ENCODE measurements around the gene NRIP1. TPM values are rescaled to one million over a fixed set of nuclear protein-coding genes. Genes with fewer than 3 reads are reported as not detected.

Gene NRIP1
- total and polyA plus RNA-seq, 2 of the 8 experiments (the other 6 are each of a cell fraction or from before 2014, with no cell fraction given): 1.5 to 9.3 TPM

DNA sequence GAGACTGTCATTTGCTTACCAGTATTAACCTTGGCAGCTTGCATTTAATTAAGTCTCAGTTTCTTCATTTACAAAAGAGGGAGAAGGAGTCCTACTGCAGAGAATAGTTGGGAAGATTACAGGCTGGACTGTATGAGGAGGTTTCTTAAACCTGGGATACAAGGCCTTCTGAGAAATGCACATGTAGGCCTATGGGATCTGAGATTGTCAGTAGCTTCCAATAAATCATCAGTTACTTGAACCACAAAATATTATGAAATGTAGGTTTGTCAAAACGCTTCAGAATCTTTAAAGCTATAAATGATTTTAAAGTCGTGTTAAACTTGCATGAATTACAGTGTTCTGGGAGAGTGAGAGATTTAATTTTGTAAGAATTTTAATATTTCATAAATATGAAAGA, 69.6 kb downstream of the NRIP1 start:
- Histone ChIP-seq H4K20me1 (replicated peaks in 1 of 2; ENCODE audit: control insufficient read depth in 1 of 2, insufficient read depth in 2 of 2, low read length in 2 of 2) (peaks cover 0 to 3% of the 10 kb centered on the region in 2 experiments), H3K27me3 (replicated peaks in 1 of 4; ENCODE audit: control insufficient read depth in 3 of 4, extremely low read depth in 1 of 4, insufficient read depth in 3 of 4, low read length in 3 of 4) (no peaks in the 10 kb centered on the region; a peak in 1 of 7 replicates), H3K4ac (replicated peaks; ENCODE audit: insufficient read length, low read depth, low read length) (no peak overlapping the region), H4K91ac (replicated peaks; ENCODE audit: insufficient read length, low read length) (no peak overlapping the region), H2BK12ac (ENCODE audit: low read depth, low read length) (no peak overlapping the region), H3K36me3 (ENCODE audit: control insufficient read depth in 2 of 4, insufficient read depth in 4 of 4, low read length in 3 of 4) (no peaks in the 10 kb centered on the region), H3K23me2 (ENCODE audit: low read depth, low read length) (no peaks in the 10 kb centered on the region), H2BK5ac (ENCODE audit: low read depth, low read length) (no peak overlapping the region), H4K8ac (ENCODE audit: extremely low read depth, insufficient read depth, low read length) (no peak overlapping the region), H3K4me3 (ENCODE audit: extremely low read depth in 1 of 4, insufficient read depth in 2 of 4, low read depth in 3 of 4, low read length in 4 of 4) (no peak overlapping the region), H3K9ac (replicated peaks in 1 of 4; ENCODE audit: extremely low read depth in 1 of 4, low read depth in 3 of 4, low read length in 3 of 4) (no peak overlapping the region), H3K79me2 (ENCODE audit: control insufficient read depth in 1 of 2, insufficient read depth in 2 of 2, low read length in 2 of 2) (no peaks in the 10 kb centered on the region), H2BK15ac (ENCODE audit: low read length) (no peak overlapping the region), H2AFZ (ENCODE audit: low read length) (no peak overlapping the region), H3K18ac (ENCODE audit: extremely low read depth, low read length) (no peak overlapping the region), H3K23ac (ENCODE audit: insufficient read length) (no peak overlapping the region), H3K27ac (ENCODE audit: low read depth, low read length) (no peak overlapping the region), H4K5ac (ENCODE audit: insufficient read length, low read depth, low read length) (no peak overlapping the region), H3K9me3 (ENCODE audit: insufficient read depth in 2 of 2, low read depth in 1 of 2, low read length in 1 of 2) (no peaks in the 10 kb centered on the region; a peak in 1 of 4 replicates), H3K4me1 (replicated peaks in 1 of 4; ENCODE audit: control insufficient read depth in 3 of 4, insufficient read depth in 4 of 4, low read length in 3 of 4) (no peaks in the 10 kb centered on the region), H3K14ac (ENCODE audit: insufficient read length) (no peak overlapping the region), H3K79me1 (ENCODE audit: low read depth, low read length) (no peaks in the 10 kb centered on the region), H3K56ac (replicated peaks; ENCODE audit: insufficient read length, low read depth, low read length) (no peak overlapping the region), H2AK5ac (ENCODE audit: low read depth, low read length) (no peak overlapping the region), H2BK120ac (replicated peaks; ENCODE audit: low read depth, low read length) (no peak overlapping the region), H2BK20ac (ENCODE audit: low read length) (no peak overlapping the region), H3K4me2 (ENCODE audit: insufficient read depth in 1 of 2, low read depth in 2 of 2, low read length in 2 of 2) (no peak overlapping the region)
- 73% methylated on average over 2 of the region's 2 CpGs; no CpG with 5 or more reads in 1 of the 2 experiments for WGBS, 2 experiments (ENCODE audit: extremely low coverage in 1 of 2, insufficient coverage in 1 of 2, insufficient read length in 1 of 2, insufficient replicate concordance in 2 of 2, low coverage in 1 of 2, low lambda C conversion rate in 2 of 2, missing lambda C conversion rate in 1 of 2)
- FAIRE-seq: no peak
- no peak for DNase-seq (ENCODE audit: low read depth in 1 of 2, low spot score in 2 of 2)
- ChIA-PET POLR2A (ENCODE audit: partially characterized antibody) (no interaction called here), CTCF (ENCODE audit: partially characterized antibody) (interaction anchor here (0.7 kb wide), 1 partner anchor 131 kb away, joined by 3 read pairs; no protein-coding TSS in a partner anchor)
- TF ChIP-seq NRF1 (IDR thresholded peaks at IDR 0.05; ENCODE audit: low read depth, low read length) (no peak), CEBPB (IDR thresholded peaks at IDR 0.05; ENCODE audit: low read depth, low read length) (no peak), SIX5 (IDR thresholded peaks at IDR 0.05; ENCODE audit: low read depth, low read length) (no peak), POLR2A (IDR thresholded peaks at IDR 0.05; ENCODE audit: control extremely low read depth in 1 of 2, low read depth in 2 of 2, low read length in 2 of 2) (no peak), SUZ12 (IDR thresholded peaks at IDR 0.05; ENCODE audit: low read length) (no peak), TAF1 (IDR thresholded peaks at IDR 0.05; ENCODE audit: low read depth, low read length) (no peak)
